HUES48 (cell line): ENCODE results near the gene POLR2I.
A peak's percentile ranks its signal among the peaks of the same experiment; 100 is the strongest.

Source experiments
- H3K27ac ChIP-seq: one replicate; pipeline ENCODE4 v1.7.0; 2013; ENCODE audit warnings: low read depth, low read length, inconsistent platforms
- H3K27me3 ChIP-seq: 2 replicates; pipeline ENCODE4 v1.6.1; 2013; ENCODE audit warnings: mild to moderate bottlenecking, low read length; ENCODE audit not compliant: control insufficient read depth, insufficient read depth
- H3K36me3 ChIP-seq: 2 replicates; pipeline ENCODE4 v1.6.1; 2013; ENCODE audit warnings: low read length; ENCODE audit not compliant: control insufficient read depth, insufficient read depth
- H3K4me1 ChIP-seq: 2 replicates; pipeline ENCODE4 v1.6.1; 2013; ENCODE audit warnings: mild to moderate bottlenecking, low read length; ENCODE audit not compliant: control insufficient read depth, insufficient read depth
- H3K4me3 ChIP-seq: 2 replicates; pipeline ENCODE4 v1.5.1; 2013; ENCODE audit warnings: mild to moderate bottlenecking, low read depth, low read length
- H3K9ac ChIP-seq: 2 replicates; pipeline ENCODE4 v1.6.1; 2013; ENCODE audit warnings: mild to moderate bottlenecking, low read depth, low read length, moderate library complexity
- H3K9me3 ChIP-seq: 2 replicates; pipeline ENCODE4 v1.6.1; 2013; ENCODE audit warnings: low read length; ENCODE audit not compliant: control insufficient read depth, insufficient read depth

Gene POLR2I

GRCh38 chr19:36111200-36111539 lies 3.5 kb downstream of the POLR2I start:
- no peaks in the 10 kb centered on the region for H3K27me3 ChIP-seq
- peak overlapping the region; percentile 64 for H3K27ac ChIP-seq
- H3K36me3 ChIP-seq, result peaks cover 22% of the 10 kb centered on the region
- H3K4me3 ChIP-seq, result no peak overlapping the region; the same call in 1 of the 2 replicates
- H3K9me3 ChIP-seq, result no peaks in the 10 kb centered on the region
- no peak overlapping the region for H3K9ac ChIP-seq
- peaks cover 13% of the 10 kb centered on the region for H3K4me1 ChIP-seq

DNA sequence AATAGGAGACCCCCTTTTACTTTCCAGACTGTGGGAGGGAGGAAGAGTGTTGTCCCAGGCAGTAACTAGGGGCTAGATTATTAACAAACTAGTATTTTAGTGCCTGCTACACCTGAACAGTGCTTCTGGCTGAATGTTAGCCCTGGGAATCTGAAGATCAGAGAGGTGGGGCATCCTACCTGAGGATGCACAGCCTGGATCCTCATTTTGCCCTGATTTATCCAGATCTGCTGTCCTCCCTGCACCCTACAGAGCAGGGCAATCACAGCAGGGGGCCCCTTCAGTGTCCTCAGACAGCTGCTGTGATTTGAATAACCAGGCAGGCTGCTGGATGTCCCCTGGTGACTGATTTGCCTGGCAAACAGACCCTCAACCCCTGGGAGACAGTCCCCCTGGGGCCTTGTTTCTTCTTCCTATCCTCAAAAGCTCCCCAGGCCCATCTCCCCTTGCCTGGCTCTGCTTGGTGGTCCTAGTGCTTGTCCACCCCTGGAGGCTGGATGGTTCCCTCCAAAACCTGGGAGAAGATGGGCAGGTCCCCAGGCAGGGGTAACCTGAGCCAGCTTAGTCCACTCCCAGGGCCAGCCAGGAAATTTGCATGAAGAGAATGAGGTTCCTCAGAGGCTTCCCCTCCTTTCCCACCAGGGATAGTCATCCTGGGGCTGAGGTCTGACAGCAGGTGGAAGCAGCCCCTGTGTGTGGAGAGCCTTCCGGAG lies 4.0 kb downstream of the POLR2I start, which contains the start of gene OVOL3:
OVOL3 (plus strand) TSS at position 657 of the 713 bp plus-strand sequence. CDS start 60 bp downstream, outside the sequence.
- H3K27me3 ChIP-seq, result no peaks in the 10 kb centered on the region
- no peak within 1 kb of the TSS for H3K9ac ChIP-seq
- peak within 1 kb of the TSS; percentile 64 for H3K27ac ChIP-seq
- H3K4me1 ChIP-seq, result peaks cover 13% of the 10 kb centered on the region
- H3K36me3 ChIP-seq, result peaks cover 21% of the 10 kb centered on the region
- no peaks in the 10 kb centered on the region for H3K9me3 ChIP-seq
- no peak within 1 kb of the TSS; the same call in 1 of the 2 replicates for H3K4me3 ChIP-seq

DNA sequence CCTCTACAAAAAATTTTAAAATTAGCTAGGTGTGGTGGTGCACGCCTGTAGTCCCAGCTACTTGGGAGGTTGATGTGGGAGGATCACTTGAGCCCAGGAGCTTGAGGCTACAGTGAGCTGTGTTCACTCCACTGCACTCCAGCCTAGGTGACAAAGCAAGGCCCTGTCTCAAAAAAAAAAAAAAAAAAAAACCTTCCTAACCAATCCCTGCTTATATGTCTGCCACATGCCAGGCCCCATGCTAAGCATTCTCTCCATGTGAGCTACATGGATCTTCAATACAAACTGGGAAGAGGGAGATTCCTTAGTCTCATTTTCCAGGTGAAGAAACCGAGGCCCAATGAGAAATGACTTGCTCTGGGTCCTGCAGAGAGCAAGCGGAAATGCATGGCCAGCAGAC lies 6.0 kb downstream of the POLR2I start:
- H3K27ac ChIP-seq, result no peak overlapping the region
- no peak overlapping the region for H3K9ac ChIP-seq
- H3K4me1 ChIP-seq, result peaks cover 13% of the 10 kb centered on the region
- H3K4me3 ChIP-seq, result no peak overlapping the region
- H3K9me3 ChIP-seq, result no peaks in the 10 kb centered on the region
- H3K36me3 ChIP-seq, result peaks cover 39% of the 10 kb centered on the region
- no peaks in the 10 kb centered on the region for H3K27me3 ChIP-seq

DNA sequence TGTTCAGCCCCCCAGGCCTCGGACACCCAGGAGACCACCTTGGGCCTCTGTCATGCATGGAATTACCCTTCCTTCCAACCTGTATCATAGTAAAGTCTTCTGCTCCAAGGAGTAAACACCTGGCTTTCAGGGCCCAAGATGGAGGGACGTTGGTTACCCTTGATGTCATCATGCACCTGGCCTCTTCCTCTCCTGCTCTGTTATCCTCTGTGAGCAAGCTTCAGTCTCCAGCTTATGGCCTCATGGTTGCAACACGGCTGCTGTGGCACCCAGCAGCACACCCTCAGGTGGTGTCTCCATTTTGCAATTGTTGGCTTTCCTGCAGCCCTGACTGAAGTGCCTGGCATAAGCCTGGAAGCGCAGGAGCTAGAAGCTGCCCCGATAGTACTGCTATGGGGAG lies 7.7 kb downstream of the POLR2I start:
- peaks cover 13% of the 10 kb centered on the region for H3K4me1 ChIP-seq
- no peak overlapping the region for H3K27ac ChIP-seq
- H3K36me3 ChIP-seq, result peaks cover 41% of the 10 kb centered on the region
- no peak overlapping the region for H3K9ac ChIP-seq
- no peaks in the 10 kb centered on the region for H3K27me3 ChIP-seq
- no peaks in the 10 kb centered on the region for H3K9me3 ChIP-seq
- no peak overlapping the region for H3K4me3 ChIP-seq

- Histone ChIP-seq H3K4me1 (peaks cover 11% of the 10 kb centered on the region), H3K9me3 (no peaks in the 10 kb centered on the region), H3K27ac (no peak overlapping the region), H3K9ac (no peak overlapping the region), H3K4me3 (no peak overlapping the region), H3K27me3 (no peaks in the 10 kb centered on the region), H3K36me3 (peaks cover 46% of the 10 kb centered on the region)
Measured at GRCh38 chr19:36106441-36106840, 8.2 kb downstream of the POLR2I start.

DNA sequence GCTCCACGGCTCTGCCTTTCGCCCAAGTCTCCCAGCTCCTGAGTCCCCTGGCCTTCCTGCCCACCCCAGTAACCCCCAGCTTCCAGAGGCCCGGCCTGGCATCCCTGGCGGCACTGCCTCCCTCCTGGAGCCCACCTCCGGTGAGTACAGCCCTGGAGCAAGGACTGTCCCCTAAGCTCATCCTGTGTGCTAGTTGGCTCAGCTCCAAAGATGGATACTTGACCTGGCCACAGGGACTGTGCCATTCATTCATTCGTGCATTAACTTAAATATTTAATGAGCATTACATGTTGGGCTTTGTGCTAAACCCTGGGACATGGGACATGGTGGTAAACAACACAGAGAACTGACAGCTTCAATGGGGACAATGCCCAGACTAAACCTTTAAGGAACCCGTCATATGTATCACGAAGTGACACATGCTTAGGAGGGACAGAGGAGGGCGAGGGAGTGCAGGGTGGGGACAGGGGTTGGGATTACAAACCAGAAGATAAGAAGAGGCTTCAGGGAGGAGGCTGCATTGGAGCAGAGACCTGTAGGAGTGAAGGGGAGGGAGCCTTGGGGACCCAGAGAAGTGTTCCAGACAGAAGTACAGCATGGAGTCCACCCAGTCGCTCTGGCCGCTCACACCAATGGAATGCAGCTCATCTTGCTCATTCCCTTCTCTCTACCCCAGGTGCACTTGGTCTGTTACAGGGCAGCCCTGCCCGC lies 10.7 kb downstream of the POLR2I start:
- Histone ChIP-seq H3K36me3 (peaks cover 70% of the 10 kb centered on the region), H3K27ac (no peak overlapping the region), H3K4me3 (no peak overlapping the region), H3K27me3 (no peaks in the 10 kb centered on the region), H3K9ac (no peak overlapping the region), H3K9me3 (no peaks in the 10 kb centered on the region), H3K4me1 (no peaks in the 10 kb centered on the region)

- H3K27me3 ChIP-seq, result no peaks in the 10 kb centered on the region
- peaks cover 74% of the 10 kb centered on the region for H3K36me3 ChIP-seq
- no peaks in the 10 kb centered on the region for H3K9me3 ChIP-seq
- H3K4me1 ChIP-seq, result no peaks in the 10 kb centered on the region
- no peak overlapping the region for H3K27ac ChIP-seq
- H3K4me3 ChIP-seq, result no peak overlapping the region
- no peak overlapping the region for H3K9ac ChIP-seq
Measured at GRCh38 chr19:36103040-36103626, 11.5 kb downstream of the POLR2I start.

- peaks cover 81% of the 10 kb centered on the region for H3K36me3 ChIP-seq
- H3K27ac ChIP-seq, result no peak overlapping the region
- no peaks in the 10 kb centered on the region for H3K9me3 ChIP-seq
Measured at GRCh38 chr19:36101550-36102327, 12.9 kb downstream of the POLR2I start.

DNA sequence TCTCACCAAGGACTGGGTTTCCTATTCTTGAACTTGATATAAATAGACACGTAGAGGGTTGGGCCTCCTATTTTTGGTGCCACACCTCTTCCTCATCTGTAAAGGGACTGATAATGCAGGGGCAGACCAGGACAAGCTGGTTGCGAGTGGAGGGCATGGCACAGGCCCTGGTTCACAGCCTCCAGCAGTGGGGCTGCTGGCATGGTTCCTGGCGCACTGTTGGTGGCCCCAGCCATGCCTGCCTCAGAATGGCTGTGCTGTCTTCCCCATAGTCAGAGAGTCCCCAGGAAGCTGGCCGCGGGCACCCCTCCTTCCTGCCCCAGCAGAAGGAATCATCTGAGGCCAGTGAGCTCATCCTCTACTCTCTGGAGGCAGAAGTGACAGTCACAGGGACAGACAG lies 14.2 kb downstream of the POLR2I start:
- Histone ChIP-seq H3K9ac (no peak overlapping the region), H3K27me3 (no peaks in the 10 kb centered on the region), H3K9me3 (no peaks in the 10 kb centered on the region), H3K4me3 (no peak overlapping the region), H3K27ac (no peak overlapping the region), H3K4me1 (no peaks in the 10 kb centered on the region), H3K36me3 (peaks cover 90% of the 10 kb centered on the region)

More at GRCh38 chr19:36101550-36102327, 12.9 kb downstream of the POLR2I start:
- H3K9ac ChIP-seq, result no peak overlapping the region
- H3K27me3 ChIP-seq, result no peaks in the 10 kb centered on the region
- no peak overlapping the region for H3K4me3 ChIP-seq
- H3K4me1 ChIP-seq, result no peaks in the 10 kb centered on the region

- Histone ChIP-seq H3K4me1 (no peaks in the 10 kb centered on the region), H3K4me3 (no peak overlapping the region), H3K36me3 (peaks cover 87% of the 10 kb centered on the region), H3K27ac (no peak overlapping the region), H3K9me3 (no peaks in the 10 kb centered on the region), H3K9ac (no peak overlapping the region), H3K27me3 (no peaks in the 10 kb centered on the region)
Measured at GRCh38 chr19:36099166-36099785, 15.4 kb downstream of the POLR2I start.
